HUDEP-2 (cell line): ENCODE results near the gene CMBL.
A peak's percentile ranks its signal among the peaks of the same experiment; 100 is the strongest.
"Not testable (repeated sequence)": the region's sequence is repeated elsewhere in the genome, so short reads cannot be mapped to it uniquely, and the experiment has no call there.

Experiments used
- DNase-seq, 76 experiments: peaks; one replicate each; lab custom pipeline; 2025; ENCODE audit not compliant: unreplicated experiment in 76 of 76; lab: John Stamatoyannopoulos, UW

Gene CMBL

DNA sequence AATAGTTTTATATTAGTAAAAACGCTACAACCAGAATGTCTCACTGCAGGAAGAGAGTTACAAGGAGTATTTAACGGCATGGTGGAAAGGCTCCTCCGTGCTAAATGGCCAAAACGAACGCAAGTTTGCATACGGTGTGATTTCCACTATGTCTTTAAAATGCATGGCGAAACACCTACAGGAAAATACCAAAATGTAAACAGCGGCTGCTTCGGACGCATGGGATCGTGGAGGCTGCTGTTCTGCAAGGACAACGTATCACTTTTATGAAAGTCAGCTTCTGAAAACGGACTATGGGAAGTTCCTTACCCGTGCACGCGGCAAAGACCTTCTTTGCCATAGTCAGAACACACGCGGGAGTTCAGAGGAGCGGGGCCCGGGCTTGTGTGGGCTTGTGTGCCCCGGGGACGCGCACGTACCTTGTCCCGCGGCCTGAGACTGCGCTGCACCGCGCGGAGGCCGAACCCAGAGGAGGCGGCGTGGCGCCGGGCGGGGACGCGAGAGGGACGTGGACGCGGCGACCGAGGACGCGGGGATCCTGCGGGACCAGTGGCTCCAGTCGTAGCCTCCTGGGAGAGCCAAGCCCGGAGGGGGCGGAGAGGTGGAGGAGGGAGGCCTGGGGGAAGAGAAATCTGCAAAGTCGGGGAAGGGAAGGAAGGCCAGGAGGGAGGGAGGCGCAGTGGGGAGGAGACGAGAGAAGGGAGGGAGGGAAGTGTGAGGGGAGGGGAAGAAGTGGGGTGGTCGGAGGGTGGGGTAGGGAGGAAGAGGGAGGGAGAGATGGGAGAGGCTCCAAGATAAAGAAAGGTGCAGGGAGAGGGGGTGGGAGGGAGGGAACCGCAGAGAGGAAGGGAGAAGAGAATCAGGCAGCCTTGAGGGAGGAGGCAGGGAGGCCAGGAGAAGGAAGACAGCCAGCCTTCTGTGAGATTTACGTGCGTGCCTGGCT lies at the start of gene CMBL:
Gene CMBL, minus strand, starts transcription at position 697 of the 943 bp plus-strand sequence. CDS start 17,140 bp downstream, outside the sequence.
- peak in 54 of 76 experiments; percentile 5 to 72 (median 46) for DNase-seq

DNA sequence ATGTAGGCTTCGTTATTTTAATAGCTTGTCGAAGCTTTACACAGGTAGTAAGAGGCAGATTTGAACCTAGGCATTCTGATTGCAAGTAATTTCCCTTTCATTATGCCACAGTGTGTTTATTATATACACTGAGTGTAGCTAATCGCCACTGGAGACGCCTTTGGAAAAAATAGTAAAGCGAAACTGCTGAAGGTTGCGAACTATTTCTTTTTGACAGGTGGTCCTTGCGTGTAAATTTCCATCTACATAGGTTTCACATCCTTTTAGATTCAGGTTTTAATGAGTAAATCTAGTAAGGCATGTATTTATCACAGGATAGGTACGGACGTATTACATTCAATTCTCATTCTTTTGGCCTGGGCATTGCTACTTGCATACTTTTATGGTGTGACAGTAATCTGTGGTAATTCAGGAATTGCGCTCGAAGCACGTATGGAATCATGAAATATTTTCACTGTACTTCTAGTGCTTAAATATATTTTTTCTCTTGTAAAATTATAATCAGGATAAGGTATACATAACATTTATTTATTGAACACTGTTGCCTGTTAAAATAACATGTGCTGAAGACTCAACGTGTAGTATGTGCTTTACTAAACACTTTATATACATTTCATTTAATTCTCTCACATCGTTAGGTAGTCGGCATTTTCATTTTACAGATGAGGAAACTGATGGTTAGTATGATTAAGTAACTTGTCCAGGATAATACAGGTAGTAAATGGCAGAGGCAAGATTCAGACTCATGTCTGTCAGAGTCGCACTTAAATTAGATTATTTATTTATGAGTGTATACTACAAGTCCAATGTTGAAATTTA lies 47.6 kb upstream of the CMBL start:
- peak in 3 of 76 experiments; percentile 13 to 21 (median 17) for DNase-seq

DNA sequence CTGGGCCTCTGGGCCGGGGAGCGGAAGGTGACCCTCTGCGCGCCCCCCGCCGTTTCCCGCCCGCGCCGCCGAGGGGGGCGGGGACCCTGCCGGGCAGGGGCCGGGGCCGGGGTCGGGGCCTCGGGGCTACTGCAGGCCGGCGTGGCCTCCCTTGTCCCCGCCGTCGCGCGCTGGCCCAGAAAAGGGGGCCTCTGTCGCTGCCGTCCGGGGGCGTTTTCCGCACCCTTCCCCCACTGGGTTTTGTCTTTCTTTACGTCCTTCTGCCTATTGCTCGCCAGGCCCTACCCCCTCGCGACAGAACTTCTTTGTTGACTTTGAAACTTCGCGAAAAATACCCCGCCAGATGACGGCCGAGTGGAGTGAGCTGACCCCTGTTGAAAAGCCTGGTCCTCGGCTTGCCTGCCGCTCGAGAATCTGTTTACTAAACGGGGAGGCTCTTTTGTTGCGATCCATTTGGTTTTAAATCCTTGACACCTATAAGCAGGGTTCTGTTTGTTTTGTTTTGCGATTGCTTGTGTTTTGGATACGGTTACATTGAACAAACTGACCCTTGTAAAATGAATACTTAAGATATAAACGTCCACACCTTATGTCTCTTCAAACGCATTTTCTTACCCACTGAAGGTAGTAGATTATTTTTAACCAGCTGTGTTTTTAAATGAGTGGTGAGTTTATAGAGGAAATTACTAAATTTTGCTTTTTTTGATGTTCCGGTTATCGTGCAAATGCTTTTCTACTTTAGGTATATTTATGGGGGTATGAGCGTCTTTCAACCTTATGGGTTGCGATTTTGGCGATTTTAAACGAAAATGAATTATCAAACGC lies 46.6 kb upstream of the CMBL start:
- peak in 47 of 76 experiments; percentile 4 to 61 (median 31) for DNase-seq

DNA sequence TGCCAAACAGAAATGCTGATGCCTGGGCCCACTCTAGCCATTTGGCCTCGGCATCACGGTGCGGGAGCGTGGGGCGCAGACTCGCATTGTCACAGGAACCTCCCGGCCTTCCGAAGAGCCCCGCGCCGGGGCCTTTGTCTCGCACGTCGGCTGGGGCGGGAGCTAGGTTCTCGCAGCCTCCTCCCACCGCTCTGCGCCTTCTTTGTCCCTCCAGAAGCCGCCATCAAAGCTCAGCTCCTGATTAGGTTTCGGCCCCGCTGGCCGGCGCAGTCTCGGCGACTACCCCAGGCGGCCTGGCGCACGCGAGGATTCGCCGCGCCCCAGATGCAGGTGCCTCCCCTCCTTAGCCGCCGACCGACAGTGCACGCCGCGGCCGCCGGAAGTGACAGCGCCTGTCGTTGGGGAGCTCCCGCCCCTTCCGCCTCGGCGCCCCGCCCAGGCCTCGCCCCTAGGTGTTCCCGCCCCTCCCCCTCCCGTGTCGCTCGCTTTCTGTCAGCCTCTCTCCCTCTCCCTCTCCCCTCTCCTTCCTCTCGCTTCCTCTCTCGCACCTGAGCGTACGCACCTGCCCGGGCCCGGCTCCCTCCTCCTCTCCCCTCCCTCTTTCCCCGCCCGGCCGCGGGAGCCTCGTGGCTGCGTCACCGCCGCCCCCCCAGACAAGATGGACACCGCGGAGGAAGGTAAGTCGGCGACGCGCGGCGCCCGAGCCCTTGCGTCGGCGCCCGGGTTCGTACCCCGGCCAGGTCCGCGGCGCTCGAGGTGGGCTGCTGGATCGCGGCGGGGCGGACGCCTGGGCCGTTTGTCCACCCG lies 45.7 kb upstream of the CMBL start, which contains the start of gene MARCHF6:
Gene MARCHF6, plus strand, starts transcription at position 455 of the 807 bp plus-strand sequence. Its CDS starts 204 bp downstream, at position 659.
- peak in 74 of 76 experiments; percentile 44 to 95 (median 88) for DNase-seq

DNA sequence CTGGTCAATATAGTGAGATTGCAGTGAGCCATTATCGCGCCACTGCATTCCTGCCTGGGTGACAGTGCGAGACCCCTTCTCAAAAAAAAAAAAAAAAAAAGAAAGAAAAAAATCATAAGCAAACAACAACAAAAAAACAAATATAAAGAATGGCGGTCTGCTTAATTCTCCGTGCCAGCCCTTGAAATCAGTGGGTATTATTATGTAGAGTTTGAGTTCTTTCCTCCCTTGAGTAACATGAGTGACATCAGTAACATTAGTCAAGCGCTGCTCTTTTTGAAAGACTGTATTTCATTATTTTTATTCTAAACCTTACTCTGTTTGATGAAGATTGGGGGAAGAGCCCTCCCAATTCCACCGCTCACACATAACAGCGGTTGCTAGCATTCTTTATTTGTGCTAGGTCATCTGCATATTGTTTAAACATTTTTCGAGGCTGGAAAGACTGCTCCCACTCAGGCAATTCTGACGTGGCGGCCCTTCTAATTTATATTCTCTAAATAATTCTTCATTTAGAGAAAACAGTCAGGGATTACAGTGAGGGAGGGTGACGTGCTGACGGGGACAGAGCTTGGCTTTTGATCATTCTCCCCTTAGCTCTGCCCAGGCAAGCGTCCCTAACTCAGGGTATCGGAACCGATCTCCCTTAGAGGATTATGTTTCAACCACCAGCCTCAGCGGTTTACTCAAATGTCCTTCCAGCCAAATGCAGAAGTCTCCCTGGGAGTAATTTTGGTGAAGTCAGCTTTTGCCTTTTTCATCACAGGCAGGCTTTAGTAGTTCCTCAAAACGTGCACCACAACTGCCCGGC lies 44.9 kb upstream of the CMBL start:
- DNase-seq, result peak in 13 of 76 experiments; percentile 11 to 77 (median 52)

DNA sequence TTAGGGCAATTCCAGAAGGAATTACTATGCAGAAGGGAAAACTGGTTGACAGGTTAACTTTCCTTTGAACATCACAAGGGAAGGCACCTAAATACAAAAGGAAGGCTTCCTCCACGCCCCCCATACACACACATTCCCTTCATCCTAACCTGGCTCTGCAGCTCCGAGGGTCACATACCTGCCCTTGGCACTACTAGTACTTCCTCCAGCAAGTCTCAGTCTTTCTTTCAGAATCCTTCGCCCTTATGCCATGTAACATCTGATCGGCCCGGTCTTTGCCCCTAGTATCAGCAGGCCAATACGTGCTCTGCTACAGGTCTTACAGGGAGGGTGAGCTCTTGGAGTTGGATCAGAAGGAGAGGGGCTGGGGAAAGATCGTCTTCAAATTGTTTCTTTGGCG lies 44.2 kb upstream of the CMBL start:
- DNase-seq, result no peak

DNA sequence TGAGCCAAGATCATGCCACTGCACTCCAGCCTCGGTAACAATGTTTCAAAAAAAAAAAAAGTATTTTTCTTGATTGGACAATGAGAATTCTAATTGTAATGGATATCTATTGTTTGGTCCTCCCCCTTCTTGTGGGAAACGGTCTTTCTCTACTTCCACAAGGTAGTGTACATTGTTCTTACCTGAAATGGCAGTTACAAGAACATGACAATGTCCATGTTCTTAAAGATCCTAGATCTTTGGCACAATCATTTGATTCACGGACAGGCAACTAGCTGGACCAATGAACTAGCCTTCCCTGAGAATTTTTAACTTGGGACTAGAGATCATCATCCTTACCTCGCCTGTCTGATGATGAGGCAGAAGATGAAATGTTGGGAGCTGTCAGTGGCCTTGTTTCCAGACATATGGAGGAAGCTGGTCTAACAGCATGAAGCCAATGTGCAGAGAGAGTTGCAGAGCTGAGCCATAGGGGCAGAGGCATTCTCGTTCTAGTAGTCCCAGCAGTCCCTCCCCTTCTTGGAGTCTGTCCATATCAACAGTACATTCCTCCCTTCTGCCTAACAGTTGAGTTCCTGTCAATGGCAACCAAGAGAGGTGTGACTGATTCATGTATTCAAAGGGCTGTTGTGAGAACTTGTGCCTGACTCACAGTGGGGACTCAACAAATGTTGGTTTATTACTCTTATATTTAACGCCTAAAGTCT lies 43.6 kb upstream of the CMBL start:
- peak in 64 of 76 experiments; percentile 3 to 84 (median 53) for DNase-seq

DNA sequence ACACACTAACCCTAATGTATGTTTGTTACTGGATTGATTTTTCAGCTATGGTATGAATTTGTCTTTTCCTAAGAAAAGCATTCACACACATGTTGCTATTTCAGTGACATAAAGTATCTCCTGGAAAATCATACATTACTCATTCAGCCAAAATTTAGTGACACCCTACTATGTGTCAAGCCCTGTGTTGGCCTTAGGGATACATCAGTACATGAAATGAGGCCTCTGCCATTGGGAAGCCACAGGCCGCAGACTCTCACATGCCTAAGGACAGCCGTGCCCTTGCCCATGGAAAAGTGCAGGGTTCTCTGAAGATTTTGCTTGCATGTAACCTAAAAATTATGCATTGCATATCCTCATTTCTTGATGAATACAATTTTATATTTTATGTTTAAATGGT lies 40.6 kb upstream of the CMBL start:
- no peak for DNase-seq

DNA sequence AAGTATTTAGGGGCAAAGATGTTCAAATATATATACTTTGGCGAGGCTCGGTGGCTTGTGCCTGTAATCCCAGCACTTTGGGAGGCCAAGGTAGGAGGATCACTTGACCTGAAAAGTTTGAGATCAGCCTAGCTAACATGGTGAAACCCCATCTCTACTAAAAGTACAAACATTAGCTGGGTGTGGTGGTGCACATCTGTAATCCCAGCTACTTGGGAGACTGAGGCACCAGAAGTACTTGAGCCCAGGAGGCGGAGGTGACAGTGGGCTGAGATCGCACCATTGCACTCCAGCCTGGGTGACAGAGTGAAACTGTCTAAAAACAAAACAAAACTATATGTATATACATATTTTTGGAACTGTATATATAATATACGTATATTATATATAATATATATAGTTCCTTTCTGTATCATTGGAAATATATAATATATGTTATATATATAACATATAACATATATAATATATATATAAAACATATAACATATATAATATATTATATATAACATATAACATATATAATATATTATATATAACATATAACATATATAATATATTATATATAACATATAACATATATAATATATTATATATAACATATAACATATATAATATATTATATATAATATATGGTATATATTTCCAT lies 36.9 kb upstream of the CMBL start:
- DNase-seq, result not testable (repeated sequence)

DNA sequence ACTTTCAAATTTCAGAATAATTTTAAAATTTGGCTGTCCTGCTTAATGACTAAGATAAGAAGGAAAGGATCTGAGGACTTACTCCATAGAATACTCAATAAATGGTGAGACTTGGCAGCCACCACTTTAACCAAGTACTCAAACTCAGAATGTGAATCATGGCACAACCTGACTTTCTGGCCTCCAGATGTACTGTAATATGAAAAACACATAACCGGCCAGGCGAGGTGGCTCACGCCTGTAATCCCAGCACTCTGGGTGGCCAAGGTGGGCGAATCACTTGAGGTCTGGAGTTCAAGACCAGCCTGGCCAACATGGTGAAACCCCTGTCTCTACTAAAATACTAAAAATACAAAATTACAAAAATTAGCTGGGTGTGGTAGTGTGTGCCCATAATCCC lies 35.8 kb upstream of the CMBL start:
- no peak for DNase-seq

DNA sequence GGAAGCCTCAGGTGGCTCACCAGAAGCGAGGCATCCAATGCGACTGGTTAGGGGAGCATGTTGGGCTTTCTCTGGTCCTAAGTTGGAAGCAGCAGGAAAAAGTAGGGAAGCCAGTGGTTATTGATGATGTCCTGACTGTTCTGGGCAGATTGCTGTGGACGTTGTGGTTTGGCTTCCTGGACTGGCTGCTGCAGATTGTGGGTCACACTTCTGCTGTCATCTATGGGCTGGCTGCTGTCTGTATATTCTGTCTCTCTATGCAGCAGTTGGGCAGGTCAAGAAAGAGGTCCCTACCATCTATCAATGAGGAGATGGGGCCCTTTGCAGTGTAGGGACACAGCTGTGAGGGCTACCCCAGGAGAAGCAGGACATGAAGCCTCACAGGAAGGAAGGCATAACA lies 32.3 kb upstream of the CMBL start:
- no peak for DNase-seq

DNA sequence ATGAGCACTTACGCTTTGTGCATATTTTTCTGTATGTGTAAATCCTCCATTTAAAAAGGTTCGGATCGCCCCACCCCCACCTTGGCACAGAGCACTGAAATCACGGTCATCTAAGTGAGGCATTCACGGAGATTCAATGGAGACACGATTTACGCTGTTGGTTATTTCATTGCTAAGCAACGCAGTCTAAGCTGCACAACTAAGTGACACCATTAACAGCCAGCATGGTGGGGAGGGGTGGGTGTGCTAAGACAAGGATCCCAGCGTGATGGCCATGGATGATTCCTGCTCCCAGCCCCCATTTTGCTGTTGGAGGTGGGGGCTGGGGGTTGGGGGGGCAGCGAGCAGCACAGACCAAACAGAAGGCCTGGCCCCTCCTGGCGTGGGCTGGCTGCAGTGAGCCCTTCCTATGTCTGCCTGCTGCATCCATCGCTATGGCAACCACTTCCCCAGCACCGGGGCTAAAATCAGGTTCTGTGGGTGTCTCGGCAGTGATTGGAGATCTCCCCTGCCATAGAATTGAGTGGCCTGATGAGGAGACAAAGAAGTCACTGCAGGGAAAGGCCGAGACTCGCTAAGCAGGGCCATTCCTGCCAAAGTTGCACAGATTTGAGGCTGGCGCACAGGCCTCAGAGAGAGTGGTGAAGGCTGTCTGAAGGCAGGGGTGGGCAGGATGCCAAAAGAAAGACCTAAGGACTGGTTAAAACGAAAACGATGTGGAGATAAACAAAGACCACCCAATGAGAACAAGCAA lies 31.5 kb upstream of the CMBL start:
- DNase-seq, result no peak

DNA sequence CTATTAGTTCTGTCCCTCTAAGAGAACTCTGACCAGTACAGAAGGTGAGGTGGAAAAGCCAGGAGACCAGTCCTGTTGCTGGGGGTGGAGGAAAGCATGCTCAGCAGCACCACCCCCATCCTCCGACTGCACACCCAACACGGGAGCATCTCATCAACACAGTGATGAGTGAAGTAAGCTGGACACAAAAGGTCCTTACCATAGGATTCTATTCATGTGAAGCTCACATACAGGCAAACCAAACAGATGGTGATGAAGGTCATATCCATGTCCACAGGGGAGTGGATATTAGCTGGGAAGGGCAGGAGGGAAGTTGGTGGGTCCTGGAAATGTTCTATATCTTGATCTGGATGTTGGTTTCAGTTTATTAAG lies 31.0 kb upstream of the CMBL start:
- no peak for DNase-seq

DNA sequence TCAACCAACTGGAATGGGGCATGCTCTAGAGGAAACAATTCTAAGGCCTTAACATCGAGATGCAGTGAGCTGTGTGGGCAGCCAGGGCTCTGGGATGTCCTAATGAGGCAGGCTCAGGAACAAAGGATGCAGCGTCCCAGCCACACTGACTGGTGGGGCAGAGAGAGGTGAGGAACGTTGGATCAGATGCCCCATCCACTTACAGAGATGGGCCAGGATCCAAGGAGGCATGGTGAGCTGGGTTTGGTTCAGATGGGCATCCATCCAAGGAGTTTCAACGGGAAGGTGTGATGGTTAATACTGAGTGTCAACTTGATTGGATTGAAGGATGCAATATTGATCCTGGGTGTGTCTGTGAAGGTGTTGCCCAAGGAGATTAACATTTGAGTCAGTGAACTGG lies 30.3 kb upstream of the CMBL start:
- DNase-seq, result no peak

DNA sequence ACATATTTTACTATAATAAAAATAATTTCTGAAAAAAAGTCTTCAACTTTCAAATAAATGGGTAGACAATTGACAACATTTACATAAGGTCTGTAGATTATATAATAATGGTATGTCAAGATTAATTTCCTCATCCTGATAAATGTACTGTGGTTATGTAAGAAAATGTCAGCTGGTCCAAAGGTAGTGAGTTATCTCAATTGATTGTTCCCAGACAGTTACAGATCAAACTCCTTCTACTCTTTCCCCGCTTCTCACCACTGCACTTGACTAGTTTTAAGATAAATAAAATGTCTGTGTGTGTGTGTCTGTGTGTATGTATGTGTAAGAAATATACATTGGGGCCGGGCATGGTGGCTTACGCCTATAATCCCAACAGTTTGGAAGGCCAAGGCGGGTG lies 29.4 kb upstream of the CMBL start:
- no peak for DNase-seq

DNA sequence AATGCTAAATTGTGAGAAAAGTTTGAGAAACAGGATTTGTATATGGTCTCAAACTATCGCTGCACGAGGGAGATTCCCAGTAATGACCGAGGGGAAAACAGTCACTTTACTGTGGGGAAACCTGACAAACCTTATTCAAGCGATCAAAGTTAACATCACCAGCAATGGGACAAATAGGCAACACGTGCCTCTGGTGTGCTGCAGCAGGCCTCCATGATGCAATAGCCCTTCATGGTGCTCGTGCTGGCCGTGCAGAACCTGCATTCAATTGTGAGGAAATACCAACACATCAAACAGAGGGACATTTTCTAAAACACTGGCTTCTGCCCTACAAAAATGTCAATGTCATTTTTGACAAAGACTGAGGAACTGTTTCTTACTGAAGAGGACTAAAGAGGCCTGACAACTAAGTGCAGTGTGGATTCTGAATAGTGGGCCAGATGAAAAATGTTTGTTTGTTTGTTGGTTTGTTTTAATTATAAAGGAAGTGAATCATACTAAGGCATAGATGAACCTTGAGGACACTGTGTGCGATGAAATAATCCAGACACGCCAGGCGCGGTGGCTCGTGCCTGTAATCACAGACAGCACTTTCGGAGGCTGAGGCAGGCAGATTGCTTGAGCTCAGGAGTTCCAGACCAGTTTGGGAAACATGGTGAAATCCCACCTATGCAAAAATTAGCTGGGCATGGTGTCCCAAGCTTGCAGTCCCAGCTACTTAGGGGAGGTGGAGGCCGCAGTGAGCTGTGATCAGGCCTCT lies 28.2 kb upstream of the CMBL start:
- no peak for DNase-seq
